Body of pancreas (tissue), 4 donors: ENCODE results near the gene KPRP. TPM values are rescaled to one million over a fixed set of nuclear protein-coding genes. Genes with fewer than 3 reads are reported as not detected.

Experiments
- ATAC-seq: fragments of 150-250 bp; one replicate; pipeline ENCODE4 v1.9.1; 2016
- DNase-seq, 4 donors: peaks; one replicate each; pipeline ENCODE4 v3.0.0-alpha.2; 2019
- H3K27ac ChIP-seq, 4 donors: fragments of 200-600 bp; sonication (generic); 1 replicate in 3 of 4; 2 replicates in 1 of 4; pipeline versions ENCODE4 v1.5.1 to v1.6.1; 2016 to 2019; ENCODE audit warnings: mild to moderate bottlenecking in 1 of 4, mixed read lengths in 1 of 4, moderate library complexity in 1 of 4
- H3K27me3 ChIP-seq, 2 donors: fragments of 200-600 bp; sonication (generic); one replicate each; pipeline ENCODE4 v1.6.0; 2016; ENCODE audit warnings: mild to moderate bottlenecking in 1 of 2
- H3K36me3 ChIP-seq, 2 donors: fragments of 200-600 bp; sonication (generic); replicated peaks in 1 of 2; 2 replicates each; pipeline ENCODE4 v1.5.1; 2016; ENCODE audit warnings: low read depth in 2 of 2; ENCODE audit not compliant: insufficient read depth in 1 of 2
- H3K4me1 ChIP-seq: fragments of 200-600 bp; sonication (generic); one replicate; pipeline ENCODE4 v1.6.0; 2016
- H3K4me3 ChIP-seq, 2 donors: fragments of 200-600 bp; sonication (generic); 1 replicate in 1 of 2; 2 replicates in 1 of 2; pipeline ENCODE4 v1.5.1; 2016 to 2019
- H3K9me3 ChIP-seq, 3 donors: fragments of 200-600 bp; sonication (generic); 1 replicate in 2 of 3; 2 replicates in 1 of 3; pipeline ENCODE4 v1.5.1; 2016
- POLR2A ChIP-seq, 3 donors: fragments of 450-650 bp; IDR thresholded peaks; one replicate each; pipeline ENCODE4 v1.6.1; 2016; ENCODE audit warnings: antibody characterized with exemption in 3 of 3, mild to moderate bottlenecking in 2 of 3
- WGBS, 2 donors: methylation state at CpG; one replicate each; pipeline ENCODE4 v1.1.5; 2017; 5-methylcytosine and 5-hydroxymethylcytosine counted together
- intact Hi-C: fragments of 100-400 bp; cut with DNase I; formaldehyde crosslinking; loops from one replicate; pipeline ENCODE4 v1.15.1; 2023
- total RNA-seq, 2 donors: library from RNA; depleted of rRNA; stranded (reverse); fragments of >200 nt; gene quantifications; one replicate each; pipeline ENCODE4 v1.1.0, GENCODE V29; 2016
- TF ChIP-seq, protein P1 (sequence below), 7 experiments: fragments of 450-650 bp in 4 of 7; fragments of 200-600 bp in 3 of 7; sonication (generic) in 3 of 7; IDR thresholded peaks; one replicate each; pipeline ENCODE4 v1.5.1; 2016 to 2019; ENCODE audit warnings: antibody characterized with exemption in 7 of 7

The KPRP gene
- total RNA-seq, 2 donors from 2014 or later: not detected

DNA sequence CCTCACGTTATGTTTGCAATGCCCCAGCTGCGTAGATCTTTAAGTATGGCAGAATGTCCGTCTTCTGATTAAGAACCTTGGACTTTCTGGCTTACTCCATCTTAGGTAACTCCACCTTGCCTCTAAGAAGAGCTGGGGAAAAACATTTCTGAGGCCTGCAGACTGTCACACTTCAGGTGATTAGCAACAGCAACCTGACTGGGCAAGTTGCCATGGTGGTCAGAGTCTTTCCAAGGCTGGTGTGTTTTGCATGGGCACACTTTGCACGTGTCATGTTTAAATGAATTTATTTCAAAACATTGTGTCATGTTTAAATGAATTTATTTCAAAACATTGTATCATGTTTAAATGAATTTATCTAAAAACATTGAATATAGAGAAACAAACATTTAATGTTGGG is 811 bp downstream of the KPRP start:
- H3K27me3 ChIP-seq: no peaks in the 10 kb centered on the region
- H3K4me1 ChIP-seq: no peaks in the 10 kb centered on the region
- TF ChIP-seq, protein P1, sequence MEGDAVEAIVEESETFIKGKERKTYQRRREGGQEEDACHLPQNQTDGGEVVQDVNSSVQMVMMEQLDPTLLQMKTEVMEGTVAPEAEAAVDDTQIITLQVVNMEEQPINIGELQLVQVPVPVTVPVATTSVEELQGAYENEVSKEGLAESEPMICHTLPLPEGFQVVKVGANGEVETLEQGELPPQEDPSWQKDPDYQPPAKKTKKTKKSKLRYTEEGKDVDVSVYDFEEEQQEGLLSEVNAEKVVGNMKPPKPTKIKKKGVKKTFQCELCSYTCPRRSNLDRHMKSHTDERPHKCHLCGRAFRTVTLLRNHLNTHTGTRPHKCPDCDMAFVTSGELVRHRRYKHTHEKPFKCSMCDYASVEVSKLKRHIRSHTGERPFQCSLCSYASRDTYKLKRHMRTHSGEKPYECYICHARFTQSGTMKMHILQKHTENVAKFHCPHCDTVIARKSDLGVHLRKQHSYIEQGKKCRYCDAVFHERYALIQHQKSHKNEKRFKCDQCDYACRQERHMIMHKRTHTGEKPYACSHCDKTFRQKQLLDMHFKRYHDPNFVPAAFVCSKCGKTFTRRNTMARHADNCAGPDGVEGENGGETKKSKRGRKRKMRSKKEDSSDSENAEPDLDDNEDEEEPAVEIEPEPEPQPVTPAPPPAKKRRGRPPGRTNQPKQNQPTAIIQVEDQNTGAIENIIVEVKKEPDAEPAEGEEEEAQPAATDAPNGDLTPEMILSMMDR (IDR thresholded peaks at IDR 0.05): no peak
- TF ChIP-seq POLR2A (IDR thresholded peaks at IDR 0.05): no peak
- DNase-seq (no peak), ATAC-seq (no peak)
- no peaks in the 10 kb centered on the region for H3K36me3 ChIP-seq
- H3K9me3 ChIP-seq: no peaks in the 10 kb centered on the region
- intact Hi-C loops: no loop called here
- H3K27ac ChIP-seq: no peak overlapping the region
- WGBS, 2 donors: 54 to 59% methylated on average over 4 of the region's 4 CpGs
- H3K4me3 ChIP-seq: no peak overlapping the region

DNA sequence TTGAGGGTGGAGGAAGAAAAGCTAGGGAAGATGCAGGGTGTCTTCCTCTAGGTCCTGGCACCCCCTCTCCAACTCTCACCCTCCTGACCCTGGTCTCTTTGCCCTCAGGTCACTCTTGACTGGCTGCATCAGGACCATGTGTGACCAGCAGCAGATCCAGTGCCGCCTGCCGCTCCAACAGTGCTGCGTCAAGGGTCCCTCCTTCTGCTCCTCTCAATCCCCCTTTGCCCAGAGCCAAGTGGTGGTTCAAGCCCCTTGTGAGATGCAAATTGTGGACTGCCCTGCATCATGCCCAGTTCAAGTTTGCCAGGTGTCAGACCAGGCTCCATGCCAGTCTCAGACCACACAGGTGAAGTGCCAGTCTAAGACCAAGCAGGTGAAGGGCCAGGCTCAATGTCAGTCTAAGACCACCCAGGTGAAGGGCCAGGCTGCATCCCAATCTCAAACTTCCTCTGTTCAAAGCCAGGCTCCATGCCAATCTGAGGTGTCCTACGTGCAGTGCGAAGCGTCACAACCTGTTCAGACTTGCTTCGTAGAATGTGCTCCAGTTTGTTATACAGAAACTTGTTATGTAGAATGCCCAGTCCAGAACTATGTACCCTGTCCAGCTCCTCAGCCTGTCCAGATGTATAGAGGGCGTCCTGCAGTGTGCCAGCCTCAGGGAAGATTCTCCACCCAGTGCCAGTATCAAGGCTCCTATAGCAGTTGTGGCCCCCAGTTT is 1.8 kb downstream of the KPRP start:
- WGBS, 2 donors: 83 to 85% methylated on average over 8 of the region's 8 CpGs

DNA sequence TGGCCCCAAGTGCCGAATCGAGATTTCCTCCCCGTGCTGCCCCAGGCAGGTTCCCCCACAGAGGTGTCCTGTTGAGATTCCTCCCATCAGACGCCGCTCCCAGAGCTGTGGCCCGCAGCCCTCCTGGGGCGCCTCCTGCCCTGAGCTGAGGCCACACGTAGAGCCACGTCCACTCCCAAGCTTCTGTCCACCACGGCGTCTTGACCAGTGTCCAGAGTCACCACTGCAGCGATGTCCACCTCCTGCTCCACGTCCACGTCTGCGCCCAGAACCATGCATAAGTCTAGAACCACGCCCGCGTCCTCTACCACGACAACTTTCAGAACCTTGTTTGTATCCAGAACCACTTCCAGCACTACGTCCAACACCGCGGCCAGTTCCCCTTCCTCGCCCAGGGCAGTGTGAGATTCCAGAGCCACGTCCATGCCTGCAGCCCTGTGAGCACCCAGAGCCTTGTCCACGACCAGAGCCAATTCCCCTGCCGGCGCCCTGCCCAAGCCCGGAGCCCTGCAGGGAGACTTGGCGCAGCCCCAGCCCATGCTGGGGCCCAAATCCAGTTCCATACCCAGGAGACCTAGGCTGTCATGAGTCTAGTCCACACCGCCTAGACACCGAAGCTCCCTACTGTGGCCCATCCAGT is 2.8 kb downstream of the KPRP start:
- DNase-seq: no peak
- WGBS, 2 donors: 84 to 89% methylated on average over 29 to 31 of the region's 31 CpGs
- Histone ChIP-seq H3K9me3 (no peaks in the 10 kb centered on the region), H3K27me3 (no peaks in the 10 kb centered on the region), H3K27ac (no peak overlapping the region), H3K4me3 (no peak overlapping the region), H3K36me3 (no peaks in the 10 kb centered on the region), H3K4me1 (no peaks in the 10 kb centered on the region)
- TF ChIP-seq POLR2A (IDR thresholded peaks at IDR 0.05): no peak
- TF ChIP-seq, protein P1 (IDR thresholded peaks at IDR 0.05): no peak
- ATAC-seq: no peak
- intact Hi-C loops: no loop called here

More for the DNA sequence above, 1.8 kb downstream of the KPRP start:
- Histone ChIP-seq H3K4me3 (no peak overlapping the region), H3K27ac (no peak overlapping the region), H3K4me1 (no peaks in the 10 kb centered on the region), H3K36me3 (no peaks in the 10 kb centered on the region), H3K9me3 (no peaks in the 10 kb centered on the region), H3K27me3 (no peaks in the 10 kb centered on the region)
- DNase-seq: no peak
- TF ChIP-seq, protein P1 (IDR thresholded peaks at IDR 0.05): no peak
- no peak for TF ChIP-seq POLR2A (IDR thresholded peaks at IDR 0.05)
- no peak for ATAC-seq
- intact Hi-C loops: no loop called here

DNA sequence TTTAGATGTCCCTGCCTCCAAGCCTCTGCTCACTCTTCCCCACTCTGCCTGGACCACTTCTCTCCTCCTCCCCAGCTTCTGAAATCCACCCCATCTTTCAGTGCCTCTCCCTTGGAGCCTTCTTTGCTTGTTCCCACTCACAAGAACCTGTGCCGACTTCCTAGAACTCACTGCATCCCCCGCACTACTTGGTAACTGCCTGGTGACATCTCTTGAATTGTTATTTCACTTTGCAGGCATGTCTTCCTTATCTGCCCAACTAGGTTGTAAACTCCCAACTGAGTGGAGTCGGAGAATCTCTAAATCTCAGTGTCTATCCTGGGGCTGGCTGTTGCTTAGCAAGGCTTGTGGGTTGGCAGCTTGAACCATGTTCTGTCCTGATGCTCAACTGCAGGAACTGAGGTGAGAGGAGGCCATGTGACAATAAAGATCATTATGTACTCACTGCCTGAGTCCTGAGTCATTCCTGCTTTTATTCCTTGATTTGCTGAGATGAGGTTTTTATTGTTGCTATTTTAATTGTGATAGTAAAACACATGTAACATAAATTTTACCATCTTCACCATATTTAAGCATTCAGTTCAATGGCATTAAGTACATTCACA is 3.9 kb downstream of the KPRP start:
- H3K9me3 ChIP-seq: no peaks in the 10 kb centered on the region
- intact Hi-C loops: no loop called here
- ATAC-seq (no peak), DNase-seq (no peak)
- H3K4me1 ChIP-seq: no peaks in the 10 kb centered on the region
- H3K27me3 ChIP-seq: no peaks in the 10 kb centered on the region
- TF ChIP-seq, protein P1 (IDR thresholded peaks at IDR 0.05): no peak
- TF ChIP-seq POLR2A (IDR thresholded peaks at IDR 0.05): no peak
- H3K36me3 ChIP-seq: no peaks in the 10 kb centered on the region
- WGBS, 2 donors: 68 to 82% methylated on average over 3 of the region's 3 CpGs
- H3K27ac ChIP-seq: no peak overlapping the region
- H3K4me3 ChIP-seq: no peak overlapping the region
